Measurements from ENCODE around the gene SLC9A3.

SLC9A3 gene

GRCh38 chr5:482506-482905, 41.7 kb downstream of the SLC9A3 start:
- no peaks in the 10 kb centered on the region for H3K9me3 ChIP-seq (ENCODE audit: insufficient read depth, low read depth, low read length)
- H3K27me3 ChIP-seq (ENCODE audit: insufficient read depth, low read length): peaks cover 4% of the 10 kb centered on the region
- 95% methylated on average over 27 of the region's 27 CpGs for WGBS
- H3K4me3 ChIP-seq (ENCODE audit: low read length): no peak overlapping the region
- H3K9ac ChIP-seq (ENCODE audit: low read depth, low read length): no peak overlapping the region
- H3K36me3 ChIP-seq (ENCODE audit: insufficient read depth, low read length): no peaks in the 10 kb centered on the region
- H3K27ac ChIP-seq (ENCODE audit: low read depth, low read length): no peak overlapping the region
- H3K4me1 ChIP-seq (ENCODE audit: insufficient read depth, low read length): no peaks in the 10 kb centered on the region

GRCh38 chr5:482021-482420, 42.2 kb downstream of the SLC9A3 start:
- no peaks in the 10 kb centered on the region for H3K4me1 ChIP-seq (ENCODE audit: insufficient read depth, low read length)
- H3K27ac ChIP-seq (ENCODE audit: low read depth, low read length): no peak overlapping the region
- no peak overlapping the region for H3K4me3 ChIP-seq (ENCODE audit: low read length)
- H3K27me3 ChIP-seq (ENCODE audit: insufficient read depth, low read length): peaks cover 8% of the 10 kb centered on the region
- no peaks in the 10 kb centered on the region for H3K9me3 ChIP-seq (ENCODE audit: insufficient read depth, low read depth, low read length)
- WGBS: 92% methylated on average over 21 of the region's 24 CpGs
- no peaks in the 10 kb centered on the region for H3K36me3 ChIP-seq (ENCODE audit: insufficient read depth, low read length)
- no peak overlapping the region for H3K9ac ChIP-seq (ENCODE audit: low read depth, low read length)

GRCh38 chr5:481347-481746, 42.9 kb downstream of the SLC9A3 start:
- Histone ChIP-seq H3K27me3 (ENCODE audit: insufficient read depth, low read length) (peaks cover 15% of the 10 kb centered on the region), H3K36me3 (ENCODE audit: insufficient read depth, low read length) (no peaks in the 10 kb centered on the region), H3K9me3 (ENCODE audit: insufficient read depth, low read depth, low read length) (no peaks in the 10 kb centered on the region), H3K27ac (ENCODE audit: low read depth, low read length) (no peak overlapping the region), H3K4me3 (ENCODE audit: low read length) (no peak overlapping the region), H3K9ac (ENCODE audit: low read depth, low read length) (no peak overlapping the region), H3K4me1 (ENCODE audit: insufficient read depth, low read length) (no peaks in the 10 kb centered on the region)
- WGBS: 95% methylated on average over 23 of the region's 23 CpGs

GRCh38 chr5:479566-480319, 44.5 kb downstream of the SLC9A3 start:
- no peaks in the 10 kb centered on the region for H3K9me3 ChIP-seq (ENCODE audit: insufficient read depth, low read depth, low read length)
- 86% methylated on average over 34 of the region's 34 CpGs for WGBS
- no peak overlapping the region for H3K4me3 ChIP-seq (ENCODE audit: low read length)
- no peaks in the 10 kb centered on the region for H3K36me3 ChIP-seq (ENCODE audit: insufficient read depth, low read length)
- peaks cover 31% of the 10 kb centered on the region for H3K27me3 ChIP-seq (ENCODE audit: insufficient read depth, low read length)
- H3K4me1 ChIP-seq (ENCODE audit: insufficient read depth, low read length): no peaks in the 10 kb centered on the region
- H3K27ac ChIP-seq (ENCODE audit: low read depth, low read length): no peak overlapping the region
- H3K9ac ChIP-seq (ENCODE audit: low read depth, low read length): no peak overlapping the region

GRCh38 chr5:478982-479535, 45.2 kb downstream of the SLC9A3 start:
- no peaks in the 10 kb centered on the region for H3K9me3 ChIP-seq (ENCODE audit: insufficient read depth, low read depth, low read length)

GRCh38 chr5:478369-478981, 45.8 kb downstream of the SLC9A3 start:
- no peak overlapping the region for H3K9ac ChIP-seq (ENCODE audit: low read depth, low read length)
- no peaks in the 10 kb centered on the region for H3K4me1 ChIP-seq (ENCODE audit: insufficient read depth, low read length)
- peaks cover 44% of the 10 kb centered on the region for H3K27me3 ChIP-seq (ENCODE audit: insufficient read depth, low read length)
- H3K4me3 ChIP-seq (ENCODE audit: low read length): no peak overlapping the region
- WGBS: 92% methylated on average over 18 of the region's 18 CpGs
- no peak overlapping the region for H3K27ac ChIP-seq (ENCODE audit: low read depth, low read length)
- H3K9me3 ChIP-seq (ENCODE audit: insufficient read depth, low read depth, low read length): no peaks in the 10 kb centered on the region
- H3K36me3 ChIP-seq (ENCODE audit: insufficient read depth, low read length): no peaks in the 10 kb centered on the region

More at GRCh38 chr5:478982-479535, 45.2 kb downstream of the SLC9A3 start:
- Histone ChIP-seq H3K27ac (ENCODE audit: low read depth, low read length) (no peak overlapping the region), H3K36me3 (ENCODE audit: insufficient read depth, low read length) (no peaks in the 10 kb centered on the region), H3K4me1 (ENCODE audit: insufficient read depth, low read length) (no peaks in the 10 kb centered on the region), H3K9ac (ENCODE audit: low read depth, low read length) (no peak overlapping the region), H3K4me3 (ENCODE audit: low read length) (no peak overlapping the region), H3K27me3 (ENCODE audit: insufficient read depth, low read length) (peaks cover 38% of the 10 kb centered on the region)
- WGBS: 88% methylated on average over 18 of the region's 18 CpGs

- Histone ChIP-seq H3K27me3 (ENCODE audit: insufficient read depth, low read length) (peaks cover 48% of the 10 kb centered on the region), H3K36me3 (ENCODE audit: insufficient read depth, low read length) (no peaks in the 10 kb centered on the region), H3K9me3 (ENCODE audit: insufficient read depth, low read depth, low read length) (no peaks in the 10 kb centered on the region), H3K4me1 (ENCODE audit: insufficient read depth, low read length) (no peaks in the 10 kb centered on the region), H3K9ac (ENCODE audit: low read depth, low read length) (no peak overlapping the region), H3K27ac (ENCODE audit: low read depth, low read length) (no peak overlapping the region), H3K4me3 (ENCODE audit: low read length) (no peak overlapping the region)
- 91% methylated on average over 13 of the region's 13 CpGs for WGBS
These were observed 46.4 kb downstream of the SLC9A3 start for GRCh38 chr5:477871-478270.

- Histone ChIP-seq H3K4me3 (ENCODE audit: low read length) (no peak overlapping the region), H3K9ac (ENCODE audit: low read depth, low read length) (no peak overlapping the region), H3K4me1 (ENCODE audit: insufficient read depth, low read length) (no peaks in the 10 kb centered on the region), H3K36me3 (ENCODE audit: insufficient read depth, low read length) (no peaks in the 10 kb centered on the region), H3K27ac (ENCODE audit: low read depth, low read length) (no peak overlapping the region), H3K27me3 (ENCODE audit: insufficient read depth, low read length) (peaks cover 48% of the 10 kb centered on the region), H3K9me3 (ENCODE audit: insufficient read depth, low read depth, low read length) (no peaks in the 10 kb centered on the region)
- WGBS: 89% methylated on average over 19 of the region's 19 CpGs
These were observed 47.0 kb downstream of the SLC9A3 start for GRCh38 chr5:477247-477646.

GRCh38 chr5:476814-477175, 47.5 kb downstream of the SLC9A3 start:
- Histone ChIP-seq H3K27ac (ENCODE audit: low read depth, low read length) (no peak overlapping the region), H3K9ac (ENCODE audit: low read depth, low read length) (no peak overlapping the region), H3K36me3 (ENCODE audit: insufficient read depth, low read length) (no peaks in the 10 kb centered on the region), H3K27me3 (ENCODE audit: insufficient read depth, low read length) (peaks cover 48% of the 10 kb centered on the region), H3K4me3 (ENCODE audit: low read length) (no peak overlapping the region), H3K4me1 (ENCODE audit: insufficient read depth, low read length) (no peaks in the 10 kb centered on the region), H3K9me3 (ENCODE audit: insufficient read depth, low read depth, low read length) (no peaks in the 10 kb centered on the region)
- WGBS: 88% methylated on average over 8 of the region's 9 CpGs

- Histone ChIP-seq H3K9ac (ENCODE audit: low read depth, low read length) (no peak overlapping the region), H3K27me3 (ENCODE audit: insufficient read depth, low read length) (peaks cover 48% of the 10 kb centered on the region)
These were observed 48.0 kb downstream of the SLC9A3 start for GRCh38 chr5:476102-476813.

GRCh38 chr5:475704-476101, 48.5 kb downstream of the SLC9A3 start:
- Histone ChIP-seq H3K9ac (ENCODE audit: low read depth, low read length) (no peak overlapping the region), H3K36me3 (ENCODE audit: insufficient read depth, low read length) (no peaks in the 10 kb centered on the region), H3K27ac (ENCODE audit: low read depth, low read length) (no peak overlapping the region), H3K27me3 (ENCODE audit: insufficient read depth, low read length) (peaks cover 48% of the 10 kb centered on the region), H3K9me3 (ENCODE audit: insufficient read depth, low read depth, low read length) (no peaks in the 10 kb centered on the region), H3K4me1 (ENCODE audit: insufficient read depth, low read length) (no peaks in the 10 kb centered on the region), H3K4me3 (ENCODE audit: low read length) (no peak overlapping the region)
- WGBS: 86% methylated on average over 8 of the region's 8 CpGs

More at GRCh38 chr5:476102-476813, 48.0 kb downstream of the SLC9A3 start:
- WGBS: 91% methylated on average over 51 of the region's 51 CpGs
- Histone ChIP-seq H3K36me3 (ENCODE audit: insufficient read depth, low read length) (no peaks in the 10 kb centered on the region), H3K9me3 (ENCODE audit: insufficient read depth, low read depth, low read length) (no peaks in the 10 kb centered on the region), H3K4me3 (ENCODE audit: low read length) (no peak overlapping the region), H3K4me1 (ENCODE audit: insufficient read depth, low read length) (no peaks in the 10 kb centered on the region), H3K27ac (ENCODE audit: low read depth, low read length) (no peak overlapping the region)

All from HUES64 (cell line).